GM20000 (cell line): ENCODE data around the gene TSFM.

Experiments used
- DNase-seq: peaks from one replicate; pipeline ENCODE4 v3.0.0; 2012; ENCODE audit warnings: low spot score
- CTCF ChIP-seq: IDR thresholded peaks from 2 replicates; pipeline ENCODE4 v1.5.1; 2012; ENCODE audit warnings: mild to moderate bottlenecking, control low read depth; ENCODE audit errors: extremely low read depth, missing control alignments

Gene TSFM

GRCh38 chr12:57783861-57784260, 1.3 kb downstream of the TSFM start:
- TF ChIP-seq CTCF: no peak
- no peak for DNase-seq

GRCh38 chr12:57793920-57794319, 11.3 kb downstream of the TSFM start:
- no peak for TF ChIP-seq CTCF

GRCh38 chr12:57795354-57795753, 12.8 kb downstream of the TSFM start:
- DNase-seq: no peak
- no peak for TF ChIP-seq CTCF

More at GRCh38 chr12:57793920-57794319, 11.3 kb downstream of the TSFM start:
- DNase-seq: no peak

GRCh38 chr12:57796996-57797395, 14.4 kb downstream of the TSFM start:
- DNase-seq: no peak
- no peak for TF ChIP-seq CTCF

GRCh38 chr12:57797933-57798332, 15.3 kb downstream of the TSFM start:
- no peak for DNase-seq

GRCh38 chr12:57800965-57801364, 18.4 kb downstream of the TSFM start:
- TF ChIP-seq CTCF: no peak
- no peak for DNase-seq

More at GRCh38 chr12:57797933-57798332, 15.3 kb downstream of the TSFM start:
- TF ChIP-seq CTCF: no peak

- no peak for DNase-seq
- no peak for TF ChIP-seq CTCF
Measured at GRCh38 chr12:57802607-57803006, 20.0 kb downstream of the TSFM start.
